Stomach (tissue), 4 donors: ENCODE data around the gene LACTB.

Experiments used
- CTCF ChIP-seq, 7 experiments: fragments of 450-650 bp in 4 of 7; fragments of 200-600 bp in 3 of 7; sonication (generic) in 3 of 7; IDR thresholded peaks; one replicate each; pipeline ENCODE4 v1.5.1; 2016 to 2019; ENCODE audit warnings: antibody characterized with exemption in 7 of 7, control low read depth in 2 of 7, mild to moderate bottlenecking in 1 of 7
- POLR2A ChIP-seq, 4 donors: fragments of 450-650 bp; IDR thresholded peaks; one replicate each; pipeline ENCODE4 v1.6.1; 2016; ENCODE audit warnings: antibody characterized with exemption in 4 of 4, control low read depth in 2 of 4, mild to moderate bottlenecking in 1 of 4, moderate library complexity in 1 of 4
- POLR2AphosphoS5 ChIP-seq, 3 donors: sonication (generic); formaldehyde crosslinking; IDR thresholded peaks; one replicate each; pipeline ENCODE4 v1.6.1; 2016; ENCODE audit warnings: antibody characterized with exemption in 3 of 3

GRCh38 chr15:63190769-63191649 lies 69.3 kb downstream of the LACTB start:
- TF ChIP-seq CTCF (IDR thresholded peaks at IDR 0.05) (no peak), POLR2A (IDR thresholded peaks at IDR 0.05) (no peak), POLR2AphosphoS5 (IDR thresholded peaks at IDR 0.05) (no peak)
